ENCODE results near the gene SLIT3.

DNA sequence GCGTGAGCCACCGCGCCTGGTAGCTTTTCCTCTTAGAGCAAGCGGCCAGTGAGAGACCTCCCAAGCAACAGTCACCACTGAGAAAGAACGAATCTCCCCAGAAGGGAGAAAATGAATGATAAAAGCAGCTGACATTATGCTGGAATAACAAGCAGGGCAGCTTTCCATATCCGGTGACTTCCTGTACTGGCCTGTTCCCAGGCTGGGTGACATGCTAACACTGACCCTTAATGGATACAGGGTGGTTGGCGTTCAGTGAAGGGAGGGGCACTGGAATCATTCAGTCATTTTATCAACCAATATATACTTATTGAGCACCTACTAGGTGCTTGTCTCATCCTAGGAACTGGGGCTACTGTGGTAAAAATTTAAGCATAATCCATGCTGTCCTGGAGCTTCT is 364.4 kb downstream of the SLIT3 start:
- TF ChIP-seq, protein P1, sequence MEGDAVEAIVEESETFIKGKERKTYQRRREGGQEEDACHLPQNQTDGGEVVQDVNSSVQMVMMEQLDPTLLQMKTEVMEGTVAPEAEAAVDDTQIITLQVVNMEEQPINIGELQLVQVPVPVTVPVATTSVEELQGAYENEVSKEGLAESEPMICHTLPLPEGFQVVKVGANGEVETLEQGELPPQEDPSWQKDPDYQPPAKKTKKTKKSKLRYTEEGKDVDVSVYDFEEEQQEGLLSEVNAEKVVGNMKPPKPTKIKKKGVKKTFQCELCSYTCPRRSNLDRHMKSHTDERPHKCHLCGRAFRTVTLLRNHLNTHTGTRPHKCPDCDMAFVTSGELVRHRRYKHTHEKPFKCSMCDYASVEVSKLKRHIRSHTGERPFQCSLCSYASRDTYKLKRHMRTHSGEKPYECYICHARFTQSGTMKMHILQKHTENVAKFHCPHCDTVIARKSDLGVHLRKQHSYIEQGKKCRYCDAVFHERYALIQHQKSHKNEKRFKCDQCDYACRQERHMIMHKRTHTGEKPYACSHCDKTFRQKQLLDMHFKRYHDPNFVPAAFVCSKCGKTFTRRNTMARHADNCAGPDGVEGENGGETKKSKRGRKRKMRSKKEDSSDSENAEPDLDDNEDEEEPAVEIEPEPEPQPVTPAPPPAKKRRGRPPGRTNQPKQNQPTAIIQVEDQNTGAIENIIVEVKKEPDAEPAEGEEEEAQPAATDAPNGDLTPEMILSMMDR (conservative IDR thresholded peaks at IDR 0.05): no peak
- TF ChIP-seq EZH2 (IDR thresholded peaks at IDR 0.05; ENCODE audit: low read depth): no peak

Data from PC-9 (cell line).